Suppressor macrophage treated with lipopolysaccharide for 4 hours (primary cell): ENCODE measurements around the gene C1QTNF12.
A peak's percentile ranks its signal among the peaks of the same experiment; 100 is the strongest.

ENCODE experiments used
- DNase-seq: peaks from one replicate; pipeline ENCODE4 v3.0.0-alpha.2; 2020

C1QTNF12 gene

GRCh38 chr1:1210726-1211540, 35.6 kb downstream of the C1QTNF12 start:
- no peak for DNase-seq

GRCh38 chr1:1208713-1209433, 37.6 kb downstream of the C1QTNF12 start:
- no peak for DNase-seq

- DNase-seq, result no peak
These were observed 39.0 kb downstream of the C1QTNF12 start for GRCh38 chr1:1207571-1207892.

- DNase-seq, result no peak
These were observed 39.5 kb downstream of the C1QTNF12 start for GRCh38 chr1:1206966-1207531.

- no peak for DNase-seq
These were observed 40.1 kb downstream of the C1QTNF12 start, which contains the start of gene TNFRSF18 for GRCh38 chr1:1206376-1206965. Gene TNFRSF18 (minus strand): TSS chr1:1206592. CDS start chr1:1206571, 21 bp downstream.

GRCh38 chr1:1205769-1206375, 40.6 kb downstream of the C1QTNF12 start:
- DNase-seq, result no peak

- DNase-seq, result no peak
These were observed 41.3 kb downstream of the C1QTNF12 start for GRCh38 chr1:1204998-1205768.

GRCh38 chr1:1204425-1204920, 42.0 kb downstream of the C1QTNF12 start:
- no peak for DNase-seq

GRCh38 chr1:1203561-1204424, 42.7 kb downstream of the C1QTNF12 start:
- no peak for DNase-seq

- no peak for DNase-seq
These were observed 43.5 kb downstream of the C1QTNF12 start for GRCh38 chr1:1202831-1203560.

- DNase-seq, result peak; percentile 92
These were observed 45.4 kb downstream of the C1QTNF12 start for GRCh38 chr1:1200876-1201810.

- DNase-seq, result no peak
These were observed 46.3 kb downstream of the C1QTNF12 start for GRCh38 chr1:1199961-1200875.

- DNase-seq, result no peak
These were observed 47.2 kb downstream of the C1QTNF12 start for GRCh38 chr1:1199141-1199960.

GRCh38 chr1:1198423-1199140, 47.9 kb downstream of the C1QTNF12 start:
- DNase-seq, result no peak

GRCh38 chr1:1197551-1198422, 48.7 kb downstream of the C1QTNF12 start:
- no peak for DNase-seq

GRCh38 chr1:1197188-1197500, 49.4 kb downstream of the C1QTNF12 start:
- DNase-seq, result no peak
